ENCODE measurements around the gene MSI2. TPM values are rescaled to one million over a fixed set of nuclear protein-coding genes. Genes with fewer than 3 reads are reported as not detected.

MSI2 gene
- total and polyA plus RNA-seq, 2 donors (not counting 3 experiments of a cell fraction or from before 2014, with no cell fraction given), result 20.9 to 59.3 TPM

- FAIRE-seq (peak; percentile 83), DNase-seq (ENCODE audit: low read depth, low spot score) (peak; percentile 33)
- H3K9ac ChIP-seq (replicated peaks; ENCODE audit: extremely low read depth, insufficient read depth, low read length), result no peak overlapping the region
- peak overlapping the region; percentile 33 for H3K27ac ChIP-seq (ENCODE audit: insufficient read depth, low read depth, low read length)
- BruUV-seq (replicated peaks), result no TSS peak
- H3K4me1 ChIP-seq (ENCODE audit: control insufficient read depth, extremely low read depth, insufficient read depth, low read length), result peaks cover 21% of the 10 kb centered on the region
- H4K20me1 ChIP-seq (replicated peaks; ENCODE audit: control insufficient read depth, extremely low read depth, insufficient read depth, low read length), result no peaks in the 10 kb centered on the region
- no peaks in the 10 kb centered on the region for H3K9me1 ChIP-seq (replicated peaks; ENCODE audit: control insufficient read depth, extremely low read depth, insufficient read depth, low read length)
- no peaks in the 10 kb centered on the region for H3K9me3 ChIP-seq (replicated peaks; ENCODE audit: control insufficient read depth, insufficient read depth, low read length)
- H3K4me2 ChIP-seq (ENCODE audit: insufficient read depth, low read length), result no peak overlapping the region
- dilution Hi-C loops (cut with MboI; ENCODE audit: extremely low pct_ligation_motif_present, low sequenced_read_pairs) (no loop called here), intact Hi-C loops (cut with micrococcal nuclease) (loop anchor here (5.0 kb wide), 2 partner anchors 186 to 389 kb away; partner anchors contain the start of gene MSI2)
- CTCF ChIA-PET, result interaction anchor here (0.5 to 1.3 kb wide), 5 partner anchors 11 to 200 kb away, joined by 3 to 4 read pairs (median 3); no protein-coding TSS in a partner anchor
- TF ChIP-seq GATA2 (IDR thresholded peaks at IDR 0.05; ENCODE audit: insufficient read depth, insufficient read length, low read depth, low read length) (no peak), MYC (IDR thresholded peaks at IDR 0.05; ENCODE audit: low read depth, low read length) (peak; percentile 73), FOS (IDR thresholded peaks at IDR 0.05; ENCODE audit: borderline replicate concordance, insufficient read depth, low read length) (peak; percentile 34), JUN (IDR thresholded peaks at IDR 0.05; ENCODE audit: borderline replicate concordance, insufficient read depth, insufficient read length, low read depth) (peak; percentile 29), EZH2 (IDR thresholded peaks at IDR 0.05; ENCODE audit: borderline replicate concordance, low read depth, low read length, severe bottlenecking) (no peak), POLR2A (IDR thresholded peaks at IDR 0.05; ENCODE audit: low read depth, low read length) (no peak), CTCF (IDR thresholded peaks at IDR 0.05; ENCODE audit: extremely low read depth in 1 of 2, insufficient read depth in 1 of 2, low read depth in 1 of 2, low read length in 2 of 2) (no peak), POLR2AphosphoS5 (IDR thresholded peaks at IDR 0.05; ENCODE audit: insufficient read depth, low read depth, low read length) (peak; percentile 67)
- TF ChIP-seq, protein P1, sequence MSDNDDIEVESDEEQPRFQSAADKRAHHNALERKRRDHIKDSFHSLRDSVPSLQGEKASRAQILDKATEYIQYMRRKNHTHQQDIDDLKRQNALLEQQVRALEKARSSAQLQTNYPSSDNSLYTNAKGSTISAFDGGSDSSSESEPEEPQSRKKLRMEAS (IDR thresholded peaks at IDR 0.05; ENCODE audit: insufficient read depth, insufficient read length), result peak; percentile 51
- no peak overlapping the region for H2AFZ ChIP-seq (ENCODE audit: low read depth, low read length)
- H3K27me3 ChIP-seq (ENCODE audit: control insufficient read depth in 2 of 2, insufficient read depth in 2 of 2, low read length in 2 of 2), result no peaks in the 10 kb centered on the region
- H3K4me3 ChIP-seq (replicated peaks in 1 of 3; ENCODE audit: insufficient read depth in 1 of 3, low read depth in 1 of 3, low read length in 3 of 3), result no peak overlapping the region
- POLR2A ChIA-PET, result no interaction called here
- no peaks in the 10 kb centered on the region for H3K79me2 ChIP-seq (ENCODE audit: control insufficient read depth, insufficient read depth, low read length)
- H3K36me3 ChIP-seq (ENCODE audit: control insufficient read depth in 2 of 2, extremely low read depth in 1 of 2, insufficient read depth in 2 of 2, low read length in 2 of 2), result no peaks in the 10 kb centered on the region
These were observed 186.7 kb downstream of the MSI2 start for GRCh38 chr17:57442914-57443571.

Measured in endothelial cell of umbilical vein (primary cell).